Right renal pelvis (tissue), 4 donors: ENCODE data around the gene HNRNPA2B1. TPM values are rescaled to one million over a fixed set of nuclear protein-coding genes. Genes with fewer than 3 reads are reported as not detected.

Source experiments
- DNase-seq, 4 donors: peaks; one replicate each; pipeline ENCODE4 v3.0.0-alpha.2; 2013; ENCODE audit warnings: low read depth in 4 of 4, low spot score in 3 of 4, missing footprints in 1 of 4
- polyA plus RNA-seq, 4 donors: library from polyadenylated mRNA; unstranded; fragments of 120-200 nt; gene quantifications; one replicate each; pipeline ENCODE4 v1.2.1, GENCODE V29; 2013; ENCODE audit not compliant: insufficient read length in 4 of 4

Gene HNRNPA2B1
- 1,000 to 10,000 TPM; 1,374 to 1,607 (median 1,513) TPM for polyA plus RNA-seq

DNA sequence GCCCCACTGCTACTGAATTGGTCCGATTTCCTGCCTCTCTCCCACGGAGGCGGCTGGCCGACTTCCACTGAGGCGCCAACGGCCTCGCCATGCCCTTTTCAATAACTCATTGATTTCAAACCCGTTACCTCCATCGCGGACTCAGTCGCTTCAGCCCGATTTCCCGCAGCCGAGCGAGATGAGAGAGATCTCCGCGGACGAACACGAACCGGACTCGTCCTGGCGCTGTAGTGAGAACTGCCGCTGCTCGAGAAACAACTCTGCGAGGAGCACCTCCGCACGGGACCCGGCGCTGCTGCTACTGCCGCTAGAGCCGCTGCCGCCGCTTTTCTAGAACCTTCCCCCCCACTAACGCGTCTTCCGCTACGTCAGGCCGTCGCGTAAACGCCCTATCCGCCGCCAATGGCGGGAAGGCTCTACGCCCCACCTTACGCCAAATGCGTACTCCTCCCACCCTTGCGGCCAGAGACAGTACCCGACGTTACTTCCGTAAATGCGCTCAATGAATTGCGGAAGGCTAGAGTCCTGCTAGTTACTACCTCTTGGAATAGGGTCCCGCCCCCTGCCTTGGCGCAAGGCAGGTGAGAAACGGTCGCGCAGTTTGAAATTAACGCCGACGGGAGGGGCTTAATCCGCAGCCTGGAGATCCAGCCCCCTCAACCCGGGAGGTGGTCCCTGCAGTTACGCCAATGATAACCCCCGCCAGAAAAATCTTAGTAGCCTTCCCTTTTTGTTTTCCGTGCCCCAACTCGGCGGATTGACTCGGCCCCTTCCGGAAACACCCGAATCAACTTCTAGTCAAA is at the start of gene HNRNPA2B1:
Gene HNRNPA2B1, minus strand, starts transcription at position 303 of the 803 bp plus-strand sequence. Its CDS starts 169 bp downstream, at position 134.
- peak; percentile 99 to 100 (median 99) for DNase-seq

GRCh38 chr7:26250239-26250638 is 49.7 kb upstream of the HNRNPA2B1 start:
- DNase-seq: no peak

GRCh38 chr7:26245150-26245549 is 44.6 kb upstream of the HNRNPA2B1 start:
- DNase-seq: no peak

DNA sequence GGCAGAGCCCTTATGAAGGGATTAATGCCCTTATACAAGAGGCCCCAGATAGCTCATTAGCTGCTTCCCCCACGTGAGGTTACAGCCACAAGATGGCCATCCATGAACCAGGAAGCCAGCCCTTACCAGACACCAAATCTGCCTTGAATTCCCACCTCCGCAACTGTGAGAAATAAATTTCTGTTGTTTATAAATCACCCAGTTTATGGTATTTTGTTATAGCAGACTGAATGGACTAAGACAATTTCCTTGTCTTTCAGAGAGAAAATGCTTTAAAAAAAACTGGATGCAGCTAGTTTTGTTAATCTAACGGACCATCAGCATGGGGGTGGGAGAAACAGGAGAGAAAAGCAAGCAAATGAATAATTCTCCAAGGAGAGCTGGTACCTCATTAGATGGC is 37.5 kb upstream of the HNRNPA2B1 start:
- no peak for DNase-seq

- DNase-seq: no peak
These were observed 36.7 kb upstream of the HNRNPA2B1 start for GRCh38 chr7:26237035-26237807.

- no peak for DNase-seq
These were observed 33.5 kb upstream of the HNRNPA2B1 start for GRCh38 chr7:26233902-26234511.

GRCh38 chr7:26227987-26228386 is 27.4 kb upstream of the HNRNPA2B1 start:
- no peak for DNase-seq

DNA sequence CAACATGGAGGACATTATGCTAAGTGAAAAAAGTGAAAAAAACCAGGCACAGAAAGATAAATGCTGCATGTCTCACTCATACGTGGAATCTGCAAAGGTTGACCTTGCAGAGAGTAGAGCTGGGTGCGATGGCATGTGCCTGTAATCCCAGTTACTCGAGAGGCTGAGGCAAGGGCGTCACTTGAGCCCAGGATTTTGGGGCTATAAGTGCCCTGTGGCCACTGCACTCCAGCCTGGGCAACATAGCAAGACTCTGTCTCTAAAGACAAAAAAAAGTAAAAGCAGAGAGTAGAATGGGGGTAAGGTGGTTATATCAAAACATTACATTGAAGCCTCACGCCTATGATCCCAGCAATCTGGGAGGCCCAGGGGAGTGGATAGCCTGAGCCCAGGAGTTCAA is 23.8 kb upstream of the HNRNPA2B1 start:
- DNase-seq: no peak

GRCh38 chr7:26216049-26216448 is 15.5 kb upstream of the HNRNPA2B1 start:
- no peak for DNase-seq

- no peak for DNase-seq
These were observed 13.4 kb upstream of the HNRNPA2B1 start for GRCh38 chr7:26213807-26214515.

DNA sequence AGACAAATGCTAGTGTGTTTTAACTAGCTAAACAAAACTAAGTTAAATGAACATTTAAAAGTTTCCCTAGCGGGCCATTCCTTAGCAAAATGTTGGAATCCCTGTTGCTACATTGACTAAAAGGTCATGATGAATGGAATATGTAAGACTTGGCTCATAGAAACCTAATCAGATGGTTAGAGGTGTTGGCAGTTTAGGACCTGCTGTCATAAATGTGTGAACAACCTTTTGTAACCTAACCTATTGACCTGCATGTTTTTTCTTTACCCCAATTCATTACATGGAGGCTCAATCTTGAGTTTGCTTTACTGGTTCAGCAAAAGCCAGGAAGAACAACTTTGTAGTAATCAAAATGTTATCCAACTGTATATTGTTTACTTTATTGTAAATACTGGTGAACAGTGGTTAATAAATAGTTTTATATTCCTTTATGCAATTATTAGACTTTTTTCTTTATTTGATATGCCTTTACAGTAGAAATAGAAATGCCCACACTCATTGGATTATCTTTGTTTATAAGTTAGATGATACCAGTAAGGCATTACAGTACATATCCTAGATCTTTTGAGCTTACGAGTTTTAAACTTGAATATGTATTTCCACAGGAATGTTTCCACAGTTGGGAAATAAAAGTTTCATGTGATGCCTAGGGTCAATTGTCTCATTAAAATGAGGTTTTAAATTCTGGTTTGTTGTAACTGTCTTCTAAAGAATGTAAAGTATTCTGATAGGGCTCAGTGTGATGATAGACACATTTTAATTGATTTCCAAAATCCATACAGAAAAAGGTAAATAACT is 12.6 kb upstream of the HNRNPA2B1 start:
- no peak for DNase-seq

GRCh38 chr7:26208040-26208439 is 7.5 kb upstream of the HNRNPA2B1 start:
- DNase-seq: no peak

DNA sequence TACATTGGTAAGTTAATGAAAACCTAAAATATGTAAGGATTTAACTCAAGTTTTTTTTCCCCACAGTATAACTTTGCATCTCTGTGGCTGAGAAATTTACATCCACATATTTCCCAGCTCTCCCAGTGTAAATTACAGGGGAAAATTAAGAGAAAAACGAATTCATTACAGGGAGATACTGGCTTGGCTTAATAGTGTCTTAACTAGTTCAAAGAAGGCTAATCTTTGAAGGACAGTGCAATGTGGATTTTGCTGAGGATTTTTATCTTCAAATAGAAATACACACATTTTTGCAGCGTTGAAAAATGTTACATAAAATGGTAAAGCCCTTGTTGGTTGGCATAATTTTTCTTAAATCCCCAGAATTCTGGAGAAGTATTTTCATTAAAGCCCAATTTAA is 2.5 kb upstream of the HNRNPA2B1 start:
- DNase-seq: no peak

GRCh38 chr7:26202019-26202990 is 1.8 kb upstream of the HNRNPA2B1 start:
- peak in 1 of 4 donors; percentile 37 for DNase-seq

GRCh38 chr7:26201247-26202018 is 887 bp upstream of the HNRNPA2B1 start, which contains the start of gene CBX3:
CBX3 (plus strand) TSS chr7:26201745; CDS start chr7:26202999, 1,254 bp downstream.
- peak in 3 of 4 donors; percentile 84 to 88 (median 84) for DNase-seq

DNA sequence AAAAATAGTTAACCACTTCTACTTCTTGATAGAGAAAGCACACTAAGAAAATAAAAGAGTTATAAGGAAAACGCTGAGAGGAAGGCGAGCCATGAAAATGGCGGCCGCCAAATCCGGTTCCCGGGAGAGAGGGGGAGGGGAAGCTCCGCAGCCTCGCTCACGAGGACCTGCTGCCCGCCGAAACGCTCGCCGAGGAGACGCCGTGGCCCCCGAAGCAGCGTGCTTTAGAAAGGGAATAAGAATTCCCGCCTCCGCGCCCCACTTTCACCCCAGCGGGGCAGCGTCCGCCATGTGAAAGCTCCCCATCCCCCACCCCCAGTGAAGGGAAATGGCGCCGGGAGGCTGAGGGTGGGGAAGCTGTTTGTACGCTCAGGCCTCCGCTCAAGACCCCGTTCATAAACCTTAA is 505 bp downstream of the HNRNPA2B1 start:
- peak in 2 of 4 donors; percentile 67 to 79 for DNase-seq

DNA sequence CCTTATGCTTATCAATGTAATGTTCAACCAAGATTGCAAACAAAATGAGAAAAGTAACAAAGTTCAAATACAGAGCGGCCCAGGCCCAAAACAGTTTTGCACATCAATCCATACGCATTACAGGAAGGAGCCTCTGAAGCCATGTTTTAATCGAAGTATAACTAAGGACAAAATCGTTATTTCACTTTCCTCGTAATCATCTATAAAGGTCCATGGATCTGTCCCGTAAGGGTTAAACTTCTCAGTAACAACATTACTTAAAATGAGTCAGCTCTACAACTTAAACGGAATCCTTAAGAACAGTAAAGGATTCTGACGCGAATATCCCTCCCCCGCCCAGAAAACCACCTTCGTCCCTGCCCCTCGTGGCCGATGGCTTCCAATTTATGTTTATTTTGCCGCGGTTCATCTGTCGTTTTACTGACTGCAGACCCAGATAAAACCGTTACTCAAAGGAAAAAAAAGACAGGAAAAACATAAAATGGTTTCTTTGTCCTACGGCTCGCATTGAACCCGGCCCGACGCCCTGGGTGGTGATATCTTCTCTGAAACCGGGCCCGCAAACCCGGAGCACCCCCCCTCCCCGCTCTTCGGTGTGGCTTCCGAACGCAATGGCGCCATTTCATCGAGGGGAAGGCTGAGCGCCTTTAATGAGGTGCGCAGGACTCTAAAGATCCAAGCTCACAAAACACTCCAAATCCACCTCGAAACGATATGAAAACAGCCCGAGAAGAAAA is 1.1 kb downstream of the HNRNPA2B1 start:
- peak in 1 of 4 donors; percentile 75 for DNase-seq
